SK-N-SH (cell line): Measurements from ENCODE around the gene NAPA. TPM values are rescaled to one million over a fixed set of nuclear protein-coding genes. Genes with fewer than 3 reads are reported as not detected.

ENCODE experiments used
- CTCF ChIA-PET: fragments of 300-600, 350-600 bp; formaldehyde crosslinking; extraction: SDS; loops from one replicate; lab custom pipeline; 2021; lab: Yijun Ruan, JAX
- POLR2A ChIA-PET: fragments of 350-600 bp; sonication (Branson Sonifier 250); formaldehyde crosslinking; extraction: SDS; loops from one replicate; lab custom pipeline; 2020; ENCODE audit warnings: antibody characterized with exemption, inconsistent platforms; lab: Yijun Ruan, JAX
- DNase-seq: peaks from one replicate; pipeline ENCODE4 v3.0.0; 2012
- H2AFZ ChIP-seq: fragments of 200-600 bp; sonication (generic); 2 replicates; pipeline ENCODE4 v1.8.1; 2016; ENCODE audit warnings: antibody characterized with exemption, mild to moderate bottlenecking, low read depth
- H3F3A ChIP-seq: fragments of 200-600 bp; sonication (generic); replicated peaks from 2 replicates; pipeline ENCODE3; 2016; ENCODE audit warnings: antibody characterized with exemption, mild to moderate bottlenecking; ENCODE audit not compliant: insufficient read depth
- H3K27ac ChIP-seq, 2 experiments: fragments of 200-500 bp in 1 of 2; fragments of 200-600 bp in 1 of 2; sonication (Bioruptor generic) in 1 of 2; sonication (generic), shearing (Covaris generic) in 1 of 2; 2 replicates each; pipeline versions ENCODE4 v1.5.1 to v1.6.1; 2014 to 2016; ENCODE audit warnings: low read depth in 2 of 2, inconsistent platforms in 1 of 2, low read length in 1 of 2, mild to moderate bottlenecking in 1 of 2, mixed read lengths in 1 of 2
- H3K27me3 ChIP-seq: fragments of 200-600 bp; sonication (generic), shearing (Covaris generic); 2 replicates; pipeline ENCODE4 v1.6.1; 2016; ENCODE audit warnings: mixed run types; ENCODE audit not compliant: insufficient read depth
- H3K36me3 ChIP-seq, 2 experiments: fragments of 200-500 bp in 1 of 2; fragments of 200-600 bp in 1 of 2; sonication (Bioruptor generic) in 1 of 2; sonication (generic) in 1 of 2; replicated peaks in 1 of 2; 2 replicates each; pipeline versions ENCODE3 to v1.5.1; 2014 to 2016; ENCODE audit warnings: low read length in 1 of 2, mild to moderate bottlenecking in 1 of 2; ENCODE audit not compliant: insufficient read depth in 2 of 2, control insufficient read depth in 1 of 2
- H3K4me1 ChIP-seq, 2 experiments: fragments of 200-500 bp in 1 of 2; fragments of 200-600 bp in 1 of 2; sonication (Bioruptor generic) in 1 of 2; sonication (generic), shearing (Covaris generic) in 1 of 2; 2 replicates each; pipeline versions ENCODE4 v1.5.1 to v1.6.1; 2014 to 2016; ENCODE audit warnings: low read depth in 1 of 2, low read length in 1 of 2, mixed run types in 1 of 2; ENCODE audit not compliant: insufficient read depth in 2 of 2, control insufficient read depth in 1 of 2
- H3K4me2 ChIP-seq: fragments of 200-600 bp; sonication (generic), shearing (Covaris generic); 2 replicates; pipeline ENCODE4 v1.6.1; 2017; ENCODE audit warnings: mixed run types
- H3K4me3 ChIP-seq, 2 experiments: fragments of 200-500 bp in 1 of 2; fragments of 200-600 bp in 1 of 2; sonication (Bioruptor generic) in 1 of 2; sonication (generic), shearing (Covaris generic) in 1 of 2; 2 replicates each; pipeline versions ENCODE4 v1.5.1 to v1.8.1; 2014 to 2016; ENCODE audit warnings: low read depth in 2 of 2, inconsistent platforms in 1 of 2, low read length in 1 of 2, mild to moderate bottlenecking in 1 of 2, mixed read lengths in 1 of 2, moderate library complexity in 1 of 2
- H3K79me2 ChIP-seq: fragments of 200-600 bp; sonication (generic); 2 replicates; pipeline ENCODE4 v1.8.1; 2017; ENCODE audit warnings: mild to moderate bottlenecking; ENCODE audit not compliant: insufficient read depth
- H3K9ac ChIP-seq: fragments of 200-600 bp; sonication (generic); 2 replicates; pipeline ENCODE4 v1.6.1; 2017; ENCODE audit warnings: mixed run types
- H3K9me2 ChIP-seq: fragments of 200-600 bp; sonication (generic); 2 replicates; pipeline ENCODE4 v1.6.1; 2017; ENCODE audit warnings: mixed run types
- H3K9me3 ChIP-seq: fragments of 200-600 bp; sonication (generic); 2 replicates; pipeline ENCODE4 v1.6.1; 2017; ENCODE audit warnings: mixed run types, mild to moderate bottlenecking, moderate library complexity
- H4K20me1 ChIP-seq: fragments of 200-600 bp; sonication (generic); 2 replicates; pipeline ENCODE4 v1.6.1; 2017; ENCODE audit warnings: mild to moderate bottlenecking, mixed run types; ENCODE audit not compliant: insufficient read depth
- CHD2 ChIP-seq: fragments of 150-350 bp; IDR thresholded peaks from 2 replicates; pipeline ENCODE4 v1.6.1; 2018; ENCODE audit warnings: low read length; ENCODE audit not compliant: partially characterized antibody
- ELF1 ChIP-seq: IDR thresholded peaks from 2 replicates; pipeline ENCODE4 v1.4.0; 2012
- EP300 ChIP-seq, 2 experiments: IDR thresholded peaks; 2 replicates each; pipeline versions ENCODE4 v1.4.0 to v1.6.1; 2012; ENCODE audit warnings: borderline replicate concordance in 1 of 2, low read depth in 1 of 2, low read length in 1 of 2
- FOSL2 ChIP-seq: IDR thresholded peaks from 2 replicates; pipeline ENCODE4 v1.4.0; 2012; ENCODE audit warnings: low read depth, mild to moderate bottlenecking, moderate library complexity, borderline replicate concordance
- FOXM1 ChIP-seq: IDR thresholded peaks from 2 replicates; pipeline ENCODE4 v1.4.0; 2012; ENCODE audit warnings: low read depth, mild to moderate bottlenecking
- GATA2 ChIP-seq: sonication (generic); formaldehyde crosslinking; IDR thresholded peaks from 2 replicates; pipeline ENCODE4 v1.5.0; 2020; ENCODE audit warnings: mild to moderate bottlenecking, missing genetic modification reagents
- JUND ChIP-seq: IDR thresholded peaks from 2 replicates; pipeline ENCODE4 v1.4.0; 2012
- MXI1 ChIP-seq: IDR thresholded peaks from 2 replicates; pipeline ENCODE4 v1.6.1; 2012; ENCODE audit warnings: mild to moderate bottlenecking, low read depth, low read length, improper control_type of control experiment
- NFIC ChIP-seq: IDR thresholded peaks from 2 replicates; pipeline ENCODE4 v1.4.0; 2012; ENCODE audit warnings: borderline replicate concordance
- POLR2AphosphoS5 ChIP-seq: IDR thresholded peaks from 2 replicates; pipeline ENCODE4 v1.6.1; 2012; ENCODE audit warnings: low read depth, low read length
- RFX5 ChIP-seq: IDR thresholded peaks from 2 replicates; pipeline ENCODE4 v1.6.1; 2012; ENCODE audit warnings: mild to moderate bottlenecking, improper control_type of control experiment, low read length
- SIN3A ChIP-seq: IDR thresholded peaks from 2 replicates; pipeline ENCODE4 v1.6.1; 2012; ENCODE audit warnings: low read depth, mild to moderate bottlenecking, low read length, moderate library complexity, borderline replicate concordance
- SMC3 ChIP-seq: IDR thresholded peaks from 2 replicates; pipeline ENCODE4 v1.6.1; 2012; ENCODE audit warnings: low read depth, low read length, improper control_type of control experiment
- TAF1 ChIP-seq: IDR thresholded peaks from 2 replicates; pipeline ENCODE4 v1.6.1; 2012; ENCODE audit warnings: low read depth, mild to moderate bottlenecking, low read length, moderate library complexity, borderline replicate concordance
- TCF12 ChIP-seq: IDR thresholded peaks from 2 replicates; pipeline ENCODE4 v1.4.0; 2012
- YY1 ChIP-seq: IDR thresholded peaks from 2 replicates; pipeline ENCODE4 v1.4.0; 2012; ENCODE audit warnings: low read depth, mild to moderate bottlenecking
- WGBS: methylation state at CpG from one replicate; pipeline ENCODE4 v1.1.6; 2017; ENCODE audit warnings: low lambda C conversion rate; 5-methylcytosine and 5-hydroxymethylcytosine counted together
- polyA plus RNA-seq, 3 experiments: library from polyadenylated mRNA; depleted of rRNA; stranded (reverse); fragments of >200 nt; gene quantifications; 2 replicates each; pipeline ENCODE4 v1.2.3, GENCODE V29; 2012
- TF ChIP-seq, protein P1 (sequence below): fragments of 200-600 bp; sonication (generic); IDR thresholded peaks from 2 replicates; pipeline ENCODE4 v1.6.1; 2017; ENCODE audit warnings: antibody characterized with exemption, mild to moderate bottlenecking, moderate library complexity
- TF ChIP-seq, protein P2 (sequence below): IDR thresholded peaks from 2 replicates; pipeline ENCODE4 v1.4.0; 2012; ENCODE audit warnings: low read depth, borderline replicate concordance
- TF ChIP-seq, protein P3 (sequence below): IDR thresholded peaks from 2 replicates; pipeline ENCODE4 v1.4.0; 2012; ENCODE audit warnings: low read depth, borderline replicate concordance
- TF ChIP-seq, protein P4 (sequence below): fragments of 150-350 bp; IDR thresholded peaks from 2 replicates; pipeline ENCODE4 v1.6.1; 2017; ENCODE audit warnings: antibody characterized with exemption, low read length, low read depth, borderline replicate concordance

NAPA gene
- polyA plus RNA-seq, 1 of the 3 experiments (the other 2 are of a cell fraction): 84.1 TPM

DNA sequence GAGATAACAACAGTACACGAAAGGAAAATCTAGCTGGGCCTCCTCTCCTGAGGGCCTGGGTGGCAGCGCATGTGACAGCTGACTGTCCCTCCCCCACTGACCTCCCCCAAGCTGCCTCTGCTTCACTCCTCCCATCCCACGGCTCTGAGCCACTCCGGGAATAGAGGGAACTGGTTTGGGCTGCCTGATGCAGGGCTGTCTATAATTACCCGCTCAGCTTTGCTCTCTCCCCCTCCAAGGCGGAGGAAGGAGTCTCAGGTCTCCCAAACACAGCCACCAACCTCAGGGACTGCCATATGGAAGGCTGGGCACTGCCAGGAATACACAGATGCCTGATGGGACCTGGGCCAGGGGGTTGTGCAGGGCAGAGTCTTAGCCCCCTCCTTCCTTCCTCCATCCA lies 7.9 kb downstream of the NAPA start:
- Histone ChIP-seq H3K79me2 (peaks cover 69% of the 10 kb centered on the region), H3K9me3 (no peaks in the 10 kb centered on the region), H3K4me1 (peaks cover 6 to 27% of the 10 kb centered on the region in 2 experiments; a peak in 2 of 4 replicates), H3K4me2 (no peak overlapping the region), H3K27me3 (no peaks in the 10 kb centered on the region), H3K9me2 (no peaks in the 10 kb centered on the region)
- CTCF ChIA-PET: interaction anchor here (1.0 to 4.4 kb wide), 12 partner anchors 8 to 238 kb away, joined by 3 to 44 read pairs (median 5); partner anchors contain the start of genes KPTN, NAPA, NOP53 and SLC8A2
- WGBS: 79% methylated on average over 5 of the region's 6 CpGs
- TF ChIP-seq TCF12 (no peak), TAF1 (no peak), GATA2 (CRISPR knock-in tag) (no peak), SIN3A (no peak), MXI1 (no peak), ELF1 (no peak), SMC3 (no peak), NFIC (no peak), CHD2 (no peak), JUND (no peak), RFX5 (no peak), FOSL2 (no peak), POLR2AphosphoS5 (no peak)
- TF ChIP-seq, protein P1, sequence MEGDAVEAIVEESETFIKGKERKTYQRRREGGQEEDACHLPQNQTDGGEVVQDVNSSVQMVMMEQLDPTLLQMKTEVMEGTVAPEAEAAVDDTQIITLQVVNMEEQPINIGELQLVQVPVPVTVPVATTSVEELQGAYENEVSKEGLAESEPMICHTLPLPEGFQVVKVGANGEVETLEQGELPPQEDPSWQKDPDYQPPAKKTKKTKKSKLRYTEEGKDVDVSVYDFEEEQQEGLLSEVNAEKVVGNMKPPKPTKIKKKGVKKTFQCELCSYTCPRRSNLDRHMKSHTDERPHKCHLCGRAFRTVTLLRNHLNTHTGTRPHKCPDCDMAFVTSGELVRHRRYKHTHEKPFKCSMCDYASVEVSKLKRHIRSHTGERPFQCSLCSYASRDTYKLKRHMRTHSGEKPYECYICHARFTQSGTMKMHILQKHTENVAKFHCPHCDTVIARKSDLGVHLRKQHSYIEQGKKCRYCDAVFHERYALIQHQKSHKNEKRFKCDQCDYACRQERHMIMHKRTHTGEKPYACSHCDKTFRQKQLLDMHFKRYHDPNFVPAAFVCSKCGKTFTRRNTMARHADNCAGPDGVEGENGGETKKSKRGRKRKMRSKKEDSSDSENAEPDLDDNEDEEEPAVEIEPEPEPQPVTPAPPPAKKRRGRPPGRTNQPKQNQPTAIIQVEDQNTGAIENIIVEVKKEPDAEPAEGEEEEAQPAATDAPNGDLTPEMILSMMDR: no peak
- TF ChIP-seq, protein P2, sequence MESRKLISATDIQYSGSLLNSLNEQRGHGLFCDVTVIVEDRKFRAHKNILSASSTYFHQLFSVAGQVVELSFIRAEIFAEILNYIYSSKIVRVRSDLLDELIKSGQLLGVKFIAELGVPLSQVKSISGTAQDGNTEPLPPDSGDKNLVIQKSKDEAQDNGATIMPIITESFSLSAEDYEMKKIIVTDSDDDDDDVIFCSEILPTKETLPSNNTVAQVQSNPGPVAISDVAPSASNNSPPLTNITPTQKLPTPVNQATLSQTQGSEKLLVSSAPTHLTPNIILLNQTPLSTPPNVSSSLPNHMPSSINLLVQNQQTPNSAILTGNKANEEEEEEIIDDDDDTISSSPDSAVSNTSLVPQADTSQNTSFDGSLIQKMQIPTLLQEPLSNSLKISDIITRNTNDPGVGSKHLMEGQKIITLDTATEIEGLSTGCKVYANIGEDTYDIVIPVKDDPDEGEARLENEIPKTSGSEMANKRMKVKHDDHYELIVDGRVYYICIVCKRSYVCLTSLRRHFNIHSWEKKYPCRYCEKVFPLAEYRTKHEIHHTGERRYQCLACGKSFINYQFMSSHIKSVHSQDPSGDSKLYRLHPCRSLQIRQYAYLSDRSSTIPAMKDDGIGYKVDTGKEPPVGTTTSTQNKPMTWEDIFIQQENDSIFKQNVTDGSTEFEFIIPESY: no peak
- TF ChIP-seq, all 33 proteins: peak for 0
- H3F3A ChIP-seq: no peaks in the 10 kb centered on the region
- H3K4me3 ChIP-seq: no peak overlapping the region
- H3K36me3 ChIP-seq: peaks cover 15 to 21% of the 10 kb centered on the region in 2 experiments
- no peak for DNase-seq
- H3K9ac ChIP-seq: no peak overlapping the region
- H3K27ac ChIP-seq: peak overlapping the region in 1 of 2 experiments; percentile 89; a peak in 1 of 4 replicates
- H4K20me1 ChIP-seq: peaks cover 34% of the 10 kb centered on the region
- H2AFZ ChIP-seq: no peak overlapping the region
- POLR2A ChIA-PET: interaction anchor here (1.2 to 1.3 kb wide), 2 partner anchors 23 to 59 kb away, joined by 5 read pairs; partner anchors contain the start of gene KPTN

DNA sequence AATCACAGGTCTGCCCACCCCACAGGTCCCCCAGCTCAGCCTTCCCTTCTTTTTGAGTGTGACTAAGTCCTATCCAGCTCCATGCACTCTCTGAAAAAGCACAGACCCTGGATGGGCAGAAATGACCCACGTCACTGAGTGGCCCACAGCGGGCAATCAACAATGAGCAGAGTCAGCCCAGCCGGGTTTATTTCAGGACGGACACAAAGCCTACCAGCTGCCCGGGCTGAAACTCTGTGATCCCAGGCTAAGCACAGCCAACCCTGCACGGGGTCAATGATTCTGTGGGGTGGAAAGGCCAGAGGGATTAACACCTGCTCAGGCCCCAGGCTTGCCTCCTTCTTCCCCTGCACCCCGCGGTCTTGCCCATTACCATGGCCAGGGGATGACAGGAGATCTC lies 8.4 kb downstream of the NAPA start:
- H3K9ac ChIP-seq: no peak overlapping the region
- H4K20me1 ChIP-seq: peaks cover 34% of the 10 kb centered on the region
- H3K4me1 ChIP-seq: peaks cover 6 to 27% of the 10 kb centered on the region in 2 experiments; a peak in 2 of 4 replicates
- no peaks in the 10 kb centered on the region for H3K9me2 ChIP-seq
- no peaks in the 10 kb centered on the region for H3K27me3 ChIP-seq
- H3K36me3 ChIP-seq: peaks cover 15 to 21% of the 10 kb centered on the region in 2 experiments
- no peak for DNase-seq
- no peak overlapping the region for H3K4me2 ChIP-seq
- H3K9me3 ChIP-seq: no peaks in the 10 kb centered on the region
- ChIA-PET POLR2A (interaction anchor here (1.3 kb wide), 1 partner anchor 59 kb away, joined by 5 read pairs; no protein-coding TSS in a partner anchor), CTCF (interaction anchor here (1.0 to 8.0 kb wide), 8 partner anchors 9 to 191 kb away, joined by 4 to 44 read pairs (median 4); partner anchors contain the start of genes KPTN and NAPA)
- peaks cover 64% of the 10 kb centered on the region for H3K79me2 ChIP-seq
- H3K27ac ChIP-seq: peak overlapping the region in 1 of 2 experiments; percentile 89; a peak in 1 of 4 replicates
- no peaks in the 10 kb centered on the region for H3F3A ChIP-seq
- WGBS: 92% methylated on average over 7 of the region's 8 CpGs
- H2AFZ ChIP-seq: no peak overlapping the region
- no peak overlapping the region for H3K4me3 ChIP-seq
- TF ChIP-seq, protein P2: no peak
- TF ChIP-seq, protein P3, sequence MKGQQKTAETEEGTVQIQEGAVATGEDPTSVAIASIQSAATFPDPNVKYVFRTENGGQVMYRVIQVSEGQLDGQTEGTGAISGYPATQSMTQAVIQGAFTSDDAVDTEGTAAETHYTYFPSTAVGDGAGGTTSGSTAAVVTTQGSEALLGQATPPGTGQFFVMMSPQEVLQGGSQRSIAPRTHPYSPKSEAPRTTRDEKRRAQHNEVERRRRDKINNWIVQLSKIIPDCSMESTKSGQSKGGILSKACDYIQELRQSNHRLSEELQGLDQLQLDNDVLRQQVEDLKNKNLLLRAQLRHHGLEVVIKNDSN: no peak
- TF ChIP-seq, protein P4, sequence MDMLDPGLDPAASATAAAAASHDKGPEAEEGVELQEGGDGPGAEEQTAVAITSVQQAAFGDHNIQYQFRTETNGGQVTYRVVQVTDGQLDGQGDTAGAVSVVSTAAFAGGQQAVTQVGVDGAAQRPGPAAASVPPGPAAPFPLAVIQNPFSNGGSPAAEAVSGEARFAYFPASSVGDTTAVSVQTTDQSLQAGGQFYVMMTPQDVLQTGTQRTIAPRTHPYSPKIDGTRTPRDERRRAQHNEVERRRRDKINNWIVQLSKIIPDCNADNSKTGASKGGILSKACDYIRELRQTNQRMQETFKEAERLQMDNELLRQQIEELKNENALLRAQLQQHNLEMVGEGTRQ: no peak
- TF ChIP-seq YY1: no peak
- TF ChIP-seq FOXM1: no peak
- TF ChIP-seq EP300 (IDR thresholded peaks at IDR 0.05; ENCODE audit: borderline replicate concordance in 1 of 2, low read depth in 1 of 2, low read length in 1 of 2): no peak
- no peak for TF ChIP-seq RFX5
- no peak for TF ChIP-seq TAF1
- no peak for TF ChIP-seq POLR2AphosphoS5
